ENCODE results near the gene MRAP.

MRAP gene

GRCh38 chr21:32325706-32326105 is 27.1 kb downstream of the MRAP start:
- DNase-seq = no peak

- no peak for DNase-seq
Observed at GRCh38 chr21:32328595-32328994, 29.9 kb downstream of the MRAP start.

- no peak for DNase-seq
Observed at GRCh38 chr21:32329331-32329730, 30.7 kb downstream of the MRAP start.

- no peak for DNase-seq
Observed at GRCh38 chr21:32329776-32330175, 31.1 kb downstream of the MRAP start.

- DNase-seq = no peak
Observed at GRCh38 chr21:32330784-32331311, 32.2 kb downstream of the MRAP start.

- no peak for DNase-seq
Observed at GRCh38 chr21:32331444-32332305, 33.0 kb downstream of the MRAP start.

GRCh38 chr21:32332463-32332951 is 33.9 kb downstream of the MRAP start:
- no peak for DNase-seq

- DNase-seq = no peak
Observed at GRCh38 chr21:32333953-32334673, 35.5 kb downstream of the MRAP start.

- DNase-seq = no peak
Observed at GRCh38 chr21:32334980-32335531, 36.4 kb downstream of the MRAP start.

- no peak for DNase-seq
Observed at GRCh38 chr21:32335601-32336575, 37.2 kb downstream of the MRAP start.

GRCh38 chr21:32336711-32337110 is 38.1 kb downstream of the MRAP start:
- no peak for DNase-seq

- DNase-seq = no peak
Observed at GRCh38 chr21:32337206-32337605, 38.6 kb downstream of the MRAP start.

GRCh38 chr21:32338209-32338921 is 39.7 kb downstream of the MRAP start:
- no peak for DNase-seq

- no peak for DNase-seq
Observed at GRCh38 chr21:32340863-32341848, 42.5 kb downstream of the MRAP start.

- no peak for DNase-seq
Observed at GRCh38 chr21:32346951-32347350, 48.3 kb downstream of the MRAP start.

- DNase-seq = no peak
Observed at GRCh38 chr21:32347351-32347750, 48.7 kb downstream of the MRAP start.

GRCh38 chr21:32347977-32348376 is 49.3 kb downstream of the MRAP start:
- no peak for DNase-seq

- no peak for DNase-seq
Observed at GRCh38 chr21:32348604-32349332, 50.1 kb downstream of the MRAP start.

GRCh38 chr21:32349333-32349944 is 50.8 kb downstream of the MRAP start:
- no peak for DNase-seq

Data from NCI-H1436 (cell line).